DOHH2 (cell line): ENCODE data around the gene UBE2G2.

Source experiments
- EZH2phosphoT487 ChIP-seq: fragments of 200-600 bp; sonication (generic); IDR thresholded peaks from 2 replicates; pipeline ENCODE4 v1.6.1; 2017; ENCODE audit warnings: borderline replicate concordance, mild to moderate bottlenecking, antibody characterized with exemption, low read length, moderate library complexity, mixed read lengths
- TF ChIP-seq, protein P1 (sequence below): fragments of 200-600 bp; sonication (generic); IDR thresholded peaks from one replicate; pipeline ENCODE4 v1.5.1; 2014; ENCODE audit warnings: antibody characterized with exemption, mild to moderate bottlenecking, low read depth, low read length; ENCODE audit not compliant: poor library complexity, severe bottlenecking

- TF ChIP-seq EZH2phosphoT487: no peak
- TF ChIP-seq, protein P1, sequence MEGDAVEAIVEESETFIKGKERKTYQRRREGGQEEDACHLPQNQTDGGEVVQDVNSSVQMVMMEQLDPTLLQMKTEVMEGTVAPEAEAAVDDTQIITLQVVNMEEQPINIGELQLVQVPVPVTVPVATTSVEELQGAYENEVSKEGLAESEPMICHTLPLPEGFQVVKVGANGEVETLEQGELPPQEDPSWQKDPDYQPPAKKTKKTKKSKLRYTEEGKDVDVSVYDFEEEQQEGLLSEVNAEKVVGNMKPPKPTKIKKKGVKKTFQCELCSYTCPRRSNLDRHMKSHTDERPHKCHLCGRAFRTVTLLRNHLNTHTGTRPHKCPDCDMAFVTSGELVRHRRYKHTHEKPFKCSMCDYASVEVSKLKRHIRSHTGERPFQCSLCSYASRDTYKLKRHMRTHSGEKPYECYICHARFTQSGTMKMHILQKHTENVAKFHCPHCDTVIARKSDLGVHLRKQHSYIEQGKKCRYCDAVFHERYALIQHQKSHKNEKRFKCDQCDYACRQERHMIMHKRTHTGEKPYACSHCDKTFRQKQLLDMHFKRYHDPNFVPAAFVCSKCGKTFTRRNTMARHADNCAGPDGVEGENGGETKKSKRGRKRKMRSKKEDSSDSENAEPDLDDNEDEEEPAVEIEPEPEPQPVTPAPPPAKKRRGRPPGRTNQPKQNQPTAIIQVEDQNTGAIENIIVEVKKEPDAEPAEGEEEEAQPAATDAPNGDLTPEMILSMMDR: no peak
These were observed 35.2 kb upstream of the UBE2G2 start for GRCh38 chr21:44836666-44837471.
